Heart right ventricle (tissue), 16 donors: ENCODE data around the gene C2CD4C. TPM values are rescaled to one million over a fixed set of nuclear protein-coding genes. Genes with fewer than 3 reads are reported as not detected.

Experiments used
- ATAC-seq, 8 donors: fragments of 200-7000 bp; cut with Tn5 transposase; one replicate each; pipeline ENCODE4 v1.9.1; 2020; ENCODE audit warnings: mild to moderate bottlenecking in 8 of 8, moderate library complexity in 8 of 8, moderate number of reproducible peaks in 1 of 8
- DNase-seq, 2 donors: peaks; one replicate each; pipeline ENCODE4 v3.0.0-alpha.2; 2020
- H3K27ac ChIP-seq, 10 donors: fragments of 200-600 bp; sonication (generic) in 2 of 10; one replicate each; pipeline versions ENCODE4 v1.5.0 to v1.8.0; 2020 to 2022; ENCODE audit warnings: mild to moderate bottlenecking in 3 of 10
- H3K27me3 ChIP-seq, 7 donors: fragments of 200-600 bp; one replicate each; pipeline ENCODE4 v1.8.0; 2021 to 2022; ENCODE audit warnings: mild to moderate bottlenecking in 2 of 7
- H3K36me3 ChIP-seq, 9 donors: fragments of 200-600 bp; sonication (generic) in 1 of 9; one replicate each; pipeline versions ENCODE4 v1.5.0 to v1.8.0; 2020 to 2022; ENCODE audit warnings: mild to moderate bottlenecking in 2 of 9
- H3K4me1 ChIP-seq, 9 donors: fragments of 200-600 bp; sonication (generic) in 1 of 9; one replicate each; pipeline versions ENCODE4 v1.5.0 to v1.8.0; 2020 to 2022; ENCODE audit warnings: mild to moderate bottlenecking in 4 of 9
- H3K4me3 ChIP-seq, 10 donors: fragments of 200-600 bp; sonication (generic) in 2 of 10; one replicate each; pipeline versions ENCODE4 v1.5.0 to v1.8.0; 2020 to 2022; ENCODE audit warnings: mild to moderate bottlenecking in 7 of 10, moderate library complexity in 2 of 10
- H3K9me3 ChIP-seq, 11 donors: fragments of 200-600 bp in 10 of 11; sonication (generic) in 2 of 11; one replicate each; pipeline versions ENCODE4 v1.5.0 to v1.8.0; 2013 to 2022; ENCODE audit warnings: mild to moderate bottlenecking in 2 of 11, control low read depth in 1 of 11, moderate library complexity in 1 of 11
- CTCF ChIP-seq, 9 donors: fragments of 200-600 bp; sonication (generic) in 2 of 9; IDR thresholded peaks; one replicate each; pipeline versions ENCODE4 v1.5.0 to v1.8.0; 2021 to 2022; ENCODE audit warnings: antibody characterized with exemption in 9 of 9, mild to moderate bottlenecking in 5 of 9, moderate library complexity in 1 of 9
- WGBS, 2 donors: extraction: QIAGEN DNeasy Blood & Tissue Kit; methylation state at CpG; one replicate each; pipeline ENCODE4 v1.1.7; 2013; ENCODE audit warnings: inconsistent platforms in 1 of 2; 5-methylcytosine and 5-hydroxymethylcytosine counted together
- intact Hi-C, 10 donors: fragments of 100-400 bp; cut with DNase I; formaldehyde crosslinking; loops; one replicate each; pipeline versions ENCODE4 v1.11.1 to v1.14.2; 2022
- polyA plus RNA-seq, 2 donors: library from polyadenylated mRNA; stranded (reverse); fragments of 200-250 nt; gene quantifications; one replicate each; pipeline ENCODE4 v1.2.3, GENCODE V29; 2013
- total RNA-seq, 10 donors: library from RNA; stranded (reverse); fragmentation: NEBNext Ultra II Directional in 3 of 10; extraction: Animal tissue kit (Norgen Biotek cat#: 25700) in 3 of 10; gene quantifications; one replicate each; pipeline versions ENCODE4 v1.2.1 to v1.2.4, GENCODE V29; 2021 to 2023
- donor health status: Arrhythmogenic right ventricular cardiomyopathy.
- donor health status: ischemic (EF 13 %, LVEDD 7.1; RV severe dilation, severe dysfunction).
- donor health status: healthy with polysubstance abuse.
- donor health status: DM: no; HTN: yes; CAD: no.
- donor health status: DM: no; HTN: no; CAD: no.
- donor health status: ischemic (EF 25% LVEDD 6.9; RV normal size, moderate dysfunction).
- donor health status: ischemic (EF 25% LVEDD 5.7; RV mildly dilated, moderate dysfunction).
- donor health status: healthy.
- donor health status: DM: yes; HTN: yes; CAD: no.
- donor health status: Ischemic cardiomyopathy.
- donor health status: ischemic (EF 35%, LVEDD 5.7; RV mildly dilated, moderate dysfunction).
- donor health status: nonischemic (EF 11% LVEDD 7.7; RV severe dilation, severe dysfunction).
- donor health status: DM: yes; HTN: yes; CAD: no.
- donor health status: PGD.
- donor health status: ischemic (EF 29% LVEDD 5.4; RV normal size, mild dysfunction).
- donor health status: nonischemic (EF 23%, LVEDD 6.1; RV moderate dilation, normal function).

Gene C2CD4C
- total and polyA plus RNA-seq, 12 donors = 0.26 to 2.2 (median 0.79) TPM

- H3K27ac ChIP-seq = no peak overlapping the region
- H3K4me1 ChIP-seq = peaks cover 0 to 9% (median 0%) of the 10 kb centered on the region in 9 donors
- H3K36me3 ChIP-seq = peaks cover 0 to 30% (median 0%) of the 10 kb centered on the region in 9 donors
- ATAC-seq = no peak
- TF ChIP-seq CTCF (IDR thresholded peaks at IDR 0.05) = no peak
- H3K27me3 ChIP-seq = no peaks in the 10 kb centered on the region
- DNase-seq = no peak
- H3K4me3 ChIP-seq = no peak overlapping the region
- intact Hi-C loops = no loop called here
- no peaks in the 10 kb centered on the region for H3K9me3 ChIP-seq
- 78 to 80% methylated on average over 29 of the region's 29 CpGs for WGBS, 2 donors
Observed at GRCh38 chr19:438416-438958, 29.5 kb upstream of the C2CD4C start.

- no peaks in the 10 kb centered on the region for H3K27me3 ChIP-seq
- no peak overlapping the region for H3K4me3 ChIP-seq
Observed at GRCh38 chr19:437041-437440, 28.1 kb upstream of the C2CD4C start.

GRCh38 chr19:436413-436950 is 27.5 kb upstream of the C2CD4C start:
- DNase-seq = no peak
- no peak for TF ChIP-seq CTCF (IDR thresholded peaks at IDR 0.05)
- no peak overlapping the region for H3K4me3 ChIP-seq
- no peaks in the 10 kb centered on the region for H3K27me3 ChIP-seq
- peaks cover 0 to 6% (median 0%) of the 10 kb centered on the region in 9 donors for H3K4me1 ChIP-seq
- intact Hi-C loops = no loop called here
- no peaks in the 10 kb centered on the region for H3K9me3 ChIP-seq
- ATAC-seq = peak in 2 of 8 donors; percentile 11 to 16
- H3K27ac ChIP-seq = no peak overlapping the region
- 89 to 92% methylated on average over 28 to 29 of the region's 29 CpGs for WGBS, 2 donors
- peaks cover 0 to 30% (median 0%) of the 10 kb centered on the region in 9 donors for H3K36me3 ChIP-seq

More at GRCh38 chr19:437041-437440, 28.1 kb upstream of the C2CD4C start:
- 90 to 92% methylated on average over 22 of the region's 22 CpGs for WGBS, 2 donors
- ATAC-seq = no peak
- intact Hi-C loops = no loop called here
- DNase-seq = no peak
- peaks cover 0 to 9% (median 0%) of the 10 kb centered on the region in 9 donors for H3K4me1 ChIP-seq
- H3K36me3 ChIP-seq = peaks cover 0 to 30% (median 0%) of the 10 kb centered on the region in 9 donors
- H3K27ac ChIP-seq = no peak overlapping the region
- TF ChIP-seq CTCF (IDR thresholded peaks at IDR 0.05) = no peak
- H3K9me3 ChIP-seq = no peaks in the 10 kb centered on the region

- Histone ChIP-seq H3K4me1 (no peaks in the 10 kb centered on the region), H3K9me3 (no peaks in the 10 kb centered on the region), H3K27me3 (no peaks in the 10 kb centered on the region), H3K36me3 (peaks cover 0 to 32% (median 0%) of the 10 kb centered on the region in 9 donors), H3K27ac (no peak overlapping the region), H3K4me3 (no peak overlapping the region)
- WGBS, 2 donors = 85 to 86% methylated on average over 33 of the region's 33 CpGs
- intact Hi-C loops = no loop called here
- TF ChIP-seq CTCF (IDR thresholded peaks at IDR 0.05) = no peak
- ATAC-seq (peak in 2 of 8 donors; percentile 23 to 38), DNase-seq (no peak)
Observed at GRCh38 chr19:435707-436412, 26.9 kb upstream of the C2CD4C start.
